PC-9 (cell line): ENCODE measurements around the gene IBA57. TPM values are rescaled to one million over a fixed set of nuclear protein-coding genes. Genes with fewer than 3 reads are reported as not detected.
"Not testable (repeated sequence)": the region's sequence is repeated elsewhere in the genome, so short reads cannot be mapped to it uniquely, and the experiment has no call there.

Experiments used
- BruUV-seq: library from RNA; stranded (reverse); fragments of 400-500 nt; replicated peaks from 2 replicates; lab custom pipeline; 2021; lab: Mats Ljungman, UMichigan
- CTCF ChIA-PET: fragments of 300-600 bp; sonication (Branson Sonifier 250); formaldehyde crosslinking; loops from one replicate; lab custom pipeline; 2022; ENCODE audit warnings: antibody characterized with exemption; lab: Charles Lee
- POLR2A ChIA-PET: fragments of 300-600 bp; sonication (Branson Sonifier 250); formaldehyde crosslinking; loops from one replicate; lab custom pipeline; 2022; ENCODE audit warnings: antibody characterized with exemption; ENCODE audit not compliant: unreplicated experiment; lab: Charles Lee
- DNase-seq, 2 experiments: peaks; one replicate each; pipeline versions ENCODE4 v3.0.0 to v3.0.0-alpha.2; 2015 to 2022; ENCODE audit warnings: mixed read lengths in 1 of 2
- H2AFZ ChIP-seq: fragments of 200-600 bp; sonication (generic); 2 replicates; pipeline ENCODE4 v1.8.1; 2017; ENCODE audit warnings: antibody characterized with exemption
- H3F3A ChIP-seq: fragments of 200-600 bp; sonication (generic); 2 replicates; pipeline ENCODE4 v1.8.1; 2017; ENCODE audit warnings: antibody characterized with exemption, mild to moderate bottlenecking, low read depth; ENCODE audit not compliant: insufficient read depth
- H3K27ac ChIP-seq: fragments of 200-600 bp; sonication (generic); 2 replicates; pipeline ENCODE4 v1.6.1; 2016; ENCODE audit warnings: mixed run types
- H3K27me3 ChIP-seq: fragments of 200-600 bp; sonication (generic); 2 replicates; pipeline ENCODE4 v1.6.1; 2016; ENCODE audit warnings: low read depth, mixed run types; ENCODE audit not compliant: insufficient read depth
- H3K36me3 ChIP-seq: fragments of 200-600 bp; sonication (generic); 2 replicates; pipeline ENCODE4 v1.6.1; 2016; ENCODE audit warnings: low read depth, mixed run types
- H3K4me1 ChIP-seq: fragments of 200-600 bp; sonication (generic); replicated peaks from 2 replicates; pipeline ENCODE4 v1.6.1; 2016; ENCODE audit warnings: mixed run types; ENCODE audit not compliant: insufficient read depth
- H3K4me2 ChIP-seq: fragments of 200-600 bp; sonication (generic); 2 replicates; pipeline ENCODE4 v1.6.1; 2017; ENCODE audit warnings: mixed run types
- H3K4me3 ChIP-seq: fragments of 200-600 bp; sonication (generic); 2 replicates; pipeline ENCODE4 v1.6.1; 2016; ENCODE audit warnings: mixed run types
- H3K79me2 ChIP-seq: fragments of 200-600 bp; sonication (generic); 2 replicates; pipeline ENCODE4 v1.6.1; 2017; ENCODE audit warnings: low read depth, mixed run types
- H3K9me2 ChIP-seq: fragments of 200-600 bp; sonication (generic); 2 replicates; pipeline ENCODE4 v1.8.1; 2017; ENCODE audit warnings: mild to moderate bottlenecking; ENCODE audit not compliant: insufficient read depth
- H3K9me3 ChIP-seq: fragments of 200-600 bp; sonication (generic); 2 replicates; pipeline ENCODE4 v1.8.1; 2016; ENCODE audit warnings: low read depth; ENCODE audit not compliant: insufficient read depth
- H4K20me1 ChIP-seq: fragments of 200-600 bp; sonication (generic); 2 replicates; pipeline ENCODE4 v1.8.1; 2017; ENCODE audit not compliant: insufficient read depth
- EZH2 ChIP-seq: fragments of 200-600 bp; sonication (generic); IDR thresholded peaks from 2 replicates; pipeline ENCODE4 v1.8.0; 2017; ENCODE audit warnings: antibody characterized with exemption, low read depth
- intact Hi-C: fragments of 100-400 bp; cut with micrococcal nuclease; formaldehyde crosslinking; loops from one replicate; pipeline ENCODE4 v1.10.0; 2022; ENCODE audit not compliant: unreplicated experiment
- total RNA-seq: library from RNA; stranded (reverse); gene quantifications from 2 replicates; pipeline ENCODE4 v1.2.3, GENCODE V29; 2021
- TF ChIP-seq, protein P1 (sequence below): fragments of 200-600 bp; sonication (generic); conservative IDR thresholded peaks from 2 replicates; pipeline ENCODE4 v1.6.1; 2017; ENCODE audit warnings: mixed run types, antibody characterized with exemption, mild to moderate bottlenecking, moderate library complexity

Gene IBA57
- total RNA-seq, 1 experiment from 2014 or later, result 7.8 TPM

DNA sequence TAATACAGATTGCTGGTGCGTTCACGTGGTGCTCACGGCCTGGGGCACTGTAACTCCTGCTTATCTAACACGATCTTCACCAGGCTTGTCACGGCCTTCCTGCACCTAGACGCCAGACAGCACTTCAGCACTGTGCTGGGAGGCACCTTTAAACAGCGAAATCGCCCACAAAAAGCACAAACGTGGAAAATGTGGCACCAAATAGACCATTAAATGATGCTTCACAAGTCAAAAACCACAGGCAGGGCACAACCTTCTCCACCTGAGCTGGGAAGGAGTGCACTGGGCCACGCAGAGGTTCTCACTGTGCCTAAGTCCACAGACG lies 20.0 kb downstream of the IBA57 start:
- H3K79me2 ChIP-seq, result no peaks in the 10 kb centered on the region
- no peaks in the 10 kb centered on the region for H4K20me1 ChIP-seq
- no peak for DNase-seq
- no peak overlapping the region for H3K4me3 ChIP-seq
- H3F3A ChIP-seq, result peaks cover 7% of the 10 kb centered on the region; the same call in 1 of the 2 replicates
- H2AFZ ChIP-seq, result no peak overlapping the region
- no peak overlapping the region for H3K27ac ChIP-seq
- TF ChIP-seq, protein P1, sequence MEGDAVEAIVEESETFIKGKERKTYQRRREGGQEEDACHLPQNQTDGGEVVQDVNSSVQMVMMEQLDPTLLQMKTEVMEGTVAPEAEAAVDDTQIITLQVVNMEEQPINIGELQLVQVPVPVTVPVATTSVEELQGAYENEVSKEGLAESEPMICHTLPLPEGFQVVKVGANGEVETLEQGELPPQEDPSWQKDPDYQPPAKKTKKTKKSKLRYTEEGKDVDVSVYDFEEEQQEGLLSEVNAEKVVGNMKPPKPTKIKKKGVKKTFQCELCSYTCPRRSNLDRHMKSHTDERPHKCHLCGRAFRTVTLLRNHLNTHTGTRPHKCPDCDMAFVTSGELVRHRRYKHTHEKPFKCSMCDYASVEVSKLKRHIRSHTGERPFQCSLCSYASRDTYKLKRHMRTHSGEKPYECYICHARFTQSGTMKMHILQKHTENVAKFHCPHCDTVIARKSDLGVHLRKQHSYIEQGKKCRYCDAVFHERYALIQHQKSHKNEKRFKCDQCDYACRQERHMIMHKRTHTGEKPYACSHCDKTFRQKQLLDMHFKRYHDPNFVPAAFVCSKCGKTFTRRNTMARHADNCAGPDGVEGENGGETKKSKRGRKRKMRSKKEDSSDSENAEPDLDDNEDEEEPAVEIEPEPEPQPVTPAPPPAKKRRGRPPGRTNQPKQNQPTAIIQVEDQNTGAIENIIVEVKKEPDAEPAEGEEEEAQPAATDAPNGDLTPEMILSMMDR, result no peak
- TF ChIP-seq EZH2, result no peak
- no TSS peak for BruUV-seq
- H3K36me3 ChIP-seq, result no peaks in the 10 kb centered on the region
- H3K9me3 ChIP-seq, result no peaks in the 10 kb centered on the region
- intact Hi-C loops, result no loop called here
- CTCF ChIA-PET, result no interaction called here
- POLR2A ChIA-PET, result no interaction called here
- no peaks in the 10 kb centered on the region for H3K9me2 ChIP-seq
- no peaks in the 10 kb centered on the region for H3K4me1 ChIP-seq
- no peaks in the 10 kb centered on the region for H3K27me3 ChIP-seq
- no peak overlapping the region for H3K4me2 ChIP-seq

GRCh38 chr1:228188249-228188648 lies 22.6 kb downstream of the IBA57 start:
- H3K36me3 ChIP-seq, H2AFZ ChIP-seq, DNase-seq, H3K27me3 ChIP-seq, H3K9me2 ChIP-seq, intact Hi-C loops, H3K9me3 ChIP-seq, H3K4me3 ChIP-seq, H3K4me1 ChIP-seq, H3F3A ChIP-seq, BruUV-seq, H4K20me1 ChIP-seq, H3K4me2 ChIP-seq, POLR2A ChIA-PET, H3K27ac ChIP-seq, CTCF ChIA-PET, H3K79me2 ChIP-seq: not testable (repeated sequence)

- Histone ChIP-seq H3K36me3 (no peaks in the 10 kb centered on the region), H3K4me3 (no peak overlapping the region), H3K4me1 (no peaks in the 10 kb centered on the region), H3K9me2 (no peaks in the 10 kb centered on the region), H4K20me1 (no peaks in the 10 kb centered on the region), H2AFZ (no peak overlapping the region), H3K27me3 (no peaks in the 10 kb centered on the region), H3F3A (no peaks in the 10 kb centered on the region; the same call in 1 of the 2 replicates), H3K9me3 (no peaks in the 10 kb centered on the region), H3K79me2 (no peaks in the 10 kb centered on the region), H3K27ac (no peak overlapping the region), H3K4me2 (no peak overlapping the region)
- DNase-seq, result no peak
- ChIA-PET POLR2A (no interaction called here), CTCF (no interaction called here)
- TF ChIP-seq, protein P1, result no peak
- TF ChIP-seq EZH2, result no peak
- intact Hi-C loops, result no loop called here
- BruUV-seq, result no TSS peak
Observed at GRCh38 chr1:228190182-228190581, 24.6 kb downstream of the IBA57 start.

- Histone ChIP-seq H3K27me3 (no peaks in the 10 kb centered on the region), H3K9me3 (no peaks in the 10 kb centered on the region), H3K4me1 (no peaks in the 10 kb centered on the region), H4K20me1 (no peaks in the 10 kb centered on the region), H2AFZ (no peak overlapping the region), H3K36me3 (no peaks in the 10 kb centered on the region), H3K9me2 (no peaks in the 10 kb centered on the region), H3K79me2 (no peaks in the 10 kb centered on the region), H3K4me3 (no peak overlapping the region), H3K4me2 (no peak overlapping the region), H3F3A (no peaks in the 10 kb centered on the region), H3K27ac (no peak overlapping the region)
- POLR2A ChIA-PET, result no interaction called here
- intact Hi-C loops, result no loop called here
- no peak for TF ChIP-seq EZH2
- TF ChIP-seq, protein P1, result no peak
- CTCF ChIA-PET, result no interaction called here
- BruUV-seq, result no TSS peak
- DNase-seq, result no peak
Observed at GRCh38 chr1:228190778-228191177, 25.2 kb downstream of the IBA57 start.
